SU-DHL-6 (cell line): Measurements from ENCODE around the gene RIMBP2.

Experiments used
- H2AFZ ChIP-seq: fragments of 200-600 bp; sonication (generic); 2 replicates; pipeline ENCODE4 v1.6.1; 2014; ENCODE audit warnings: low read depth, mild to moderate bottlenecking, moderate library complexity, mixed read lengths, antibody characterized with exemption, low read length; ENCODE audit not compliant: severe bottlenecking
- H3F3A ChIP-seq: fragments of 200-600 bp; shearing (Covaris generic); 2 replicates; pipeline ENCODE4 v1.6.0; 2016; ENCODE audit warnings: antibody characterized with exemption, mild to moderate bottlenecking; ENCODE audit not compliant: insufficient read depth
- H3K27ac ChIP-seq: fragments of 200-600 bp; sonication (generic); 2 replicates; pipeline ENCODE4 v1.5.1; 2016; ENCODE audit warnings: low read depth, mild to moderate bottlenecking, low read length, moderate library complexity, mixed read lengths
- H3K27me3 ChIP-seq: fragments of 200-600 bp; sonication (generic), shearing (Covaris generic); 2 replicates; pipeline ENCODE4 v1.6.0; 2014; ENCODE audit warnings: mild to moderate bottlenecking, low read length
- H3K36me3 ChIP-seq: fragments of 200-600 bp; sonication (generic); 2 replicates; pipeline ENCODE4 v1.6.1; 2014; ENCODE audit warnings: mild to moderate bottlenecking, low read length, mixed read lengths
- H3K4me2 ChIP-seq: fragments of 300-600, 200-600 bp; shearing (Covaris generic), sonication (generic); 2 replicates; pipeline ENCODE4 v1.6.0; 2014; ENCODE audit warnings: low read length, low read depth, mild to moderate bottlenecking; ENCODE audit not compliant: poor library complexity, severe bottlenecking
- H3K4me3 ChIP-seq: fragments of 200-600 bp; sonication (generic); 2 replicates; pipeline ENCODE4 v1.5.1; 2014; ENCODE audit warnings: antibody characterized with exemption, low read length, mild to moderate bottlenecking, mixed read lengths; ENCODE audit not compliant: insufficient read depth, poor library complexity, severe bottlenecking
- H3K79me2 ChIP-seq: fragments of 200-600 bp; sonication (generic); 2 replicates; pipeline ENCODE4 v1.6.1; 2014; ENCODE audit warnings: mild to moderate bottlenecking, low read length, moderate library complexity; ENCODE audit not compliant: insufficient read depth
- H3K9ac ChIP-seq: fragments of 200-600 bp; sonication (generic); 2 replicates; pipeline ENCODE4 v1.7.0; 2014; ENCODE audit warnings: mild to moderate bottlenecking, low read length
- H3K9me2 ChIP-seq: fragments of 200-600 bp; sonication (generic); replicated peaks from 2 replicates; pipeline ENCODE4 v1.6.1; 2014; ENCODE audit warnings: low read length; ENCODE audit not compliant: insufficient read depth
- H3K9me3 ChIP-seq: fragments of 200-600 bp; sonication (generic); 2 replicates; pipeline ENCODE4 v1.6.1; 2014; ENCODE audit warnings: low read length, mixed read lengths; ENCODE audit not compliant: insufficient read depth
- H4K20me1 ChIP-seq: fragments of 200-600 bp; sonication (generic); 2 replicates; pipeline ENCODE4 v1.6.1; 2014; ENCODE audit warnings: low read depth, mild to moderate bottlenecking, antibody characterized with exemption, low read length, moderate library complexity, mixed read lengths
- EZH2phosphoT487 ChIP-seq: fragments of 200-600 bp; sonication (generic), shearing (Covaris generic); conservative IDR thresholded peaks from 2 replicates; pipeline ENCODE4 v1.6.1; 2018; ENCODE audit warnings: mild to moderate bottlenecking, antibody characterized with exemption, low read length, moderate library complexity, mixed read lengths
- TF ChIP-seq, protein P1 (sequence below): fragments of 200-600 bp; sonication (generic); IDR thresholded peaks from one replicate; pipeline ENCODE4 v1.5.1; 2017; ENCODE audit warnings: antibody characterized with exemption, mild to moderate bottlenecking, low read length, moderate library complexity; ENCODE audit not compliant: insufficient read depth, poor library complexity, severe bottlenecking

The RIMBP2 gene

DNA sequence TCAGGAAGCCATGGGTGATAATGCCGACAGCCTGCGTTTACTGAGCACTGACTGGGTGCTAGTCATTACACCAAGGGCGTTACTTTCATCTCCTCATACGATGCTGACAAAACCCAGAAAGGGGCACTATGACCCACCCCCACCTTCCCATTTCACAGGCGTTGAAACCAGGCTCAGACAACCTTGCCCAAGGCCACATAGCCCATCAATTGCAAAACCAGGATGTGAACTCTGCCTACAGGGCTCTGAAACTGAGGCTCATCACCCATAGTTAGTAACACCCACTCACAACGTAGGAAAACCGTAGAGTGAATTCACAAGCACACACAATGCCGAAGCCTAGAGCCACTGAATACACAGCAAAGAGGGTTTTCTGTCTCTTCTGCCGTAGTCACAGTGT is 119.9 kb downstream of the RIMBP2 start:
- Histone ChIP-seq H3K27me3 (no peaks in the 10 kb centered on the region), H2AFZ (no peak overlapping the region), H3K9me3 (no peaks in the 10 kb centered on the region), H3K36me3 (no peaks in the 10 kb centered on the region), H3K79me2 (no peaks in the 10 kb centered on the region), H3K9me2 (no peaks in the 10 kb centered on the region), H3K9ac (no peak overlapping the region), H3F3A (no peaks in the 10 kb centered on the region), H3K27ac (no peak overlapping the region), H3K4me3 (no peak overlapping the region), H4K20me1 (no peaks in the 10 kb centered on the region), H3K4me2 (no peak overlapping the region)
- TF ChIP-seq EZH2phosphoT487: no peak

DNA sequence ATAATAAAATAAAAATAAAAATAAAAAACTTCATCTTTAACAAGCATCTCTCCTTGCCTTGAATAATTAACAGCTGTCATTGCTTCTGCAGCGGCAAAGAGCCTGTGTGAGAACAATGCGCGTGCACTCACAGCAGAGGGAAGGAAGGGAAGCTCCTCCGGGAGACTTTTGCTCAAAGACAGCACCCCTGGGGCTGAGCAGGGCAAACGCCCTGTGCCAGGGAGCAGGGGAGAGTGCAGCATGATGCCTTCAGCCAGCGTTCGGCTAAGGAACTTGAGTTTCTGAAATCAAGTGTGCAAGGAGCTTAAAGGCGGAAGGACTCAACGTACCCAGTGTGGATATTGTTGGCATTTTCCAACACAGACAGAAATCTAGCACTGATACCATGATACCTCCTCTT is 120.5 kb downstream of the RIMBP2 start:
- Histone ChIP-seq H3K9ac (no peak overlapping the region), H3K4me2 (no peak overlapping the region), H3K79me2 (no peaks in the 10 kb centered on the region), H3K9me2 (no peaks in the 10 kb centered on the region), H4K20me1 (no peaks in the 10 kb centered on the region), H3K4me3 (no peak overlapping the region), H3K27ac (no peak overlapping the region), H2AFZ (no peak overlapping the region), H3F3A (no peaks in the 10 kb centered on the region), H3K36me3 (no peaks in the 10 kb centered on the region), H3K9me3 (no peaks in the 10 kb centered on the region), H3K27me3 (no peaks in the 10 kb centered on the region)
- TF ChIP-seq, protein P1, sequence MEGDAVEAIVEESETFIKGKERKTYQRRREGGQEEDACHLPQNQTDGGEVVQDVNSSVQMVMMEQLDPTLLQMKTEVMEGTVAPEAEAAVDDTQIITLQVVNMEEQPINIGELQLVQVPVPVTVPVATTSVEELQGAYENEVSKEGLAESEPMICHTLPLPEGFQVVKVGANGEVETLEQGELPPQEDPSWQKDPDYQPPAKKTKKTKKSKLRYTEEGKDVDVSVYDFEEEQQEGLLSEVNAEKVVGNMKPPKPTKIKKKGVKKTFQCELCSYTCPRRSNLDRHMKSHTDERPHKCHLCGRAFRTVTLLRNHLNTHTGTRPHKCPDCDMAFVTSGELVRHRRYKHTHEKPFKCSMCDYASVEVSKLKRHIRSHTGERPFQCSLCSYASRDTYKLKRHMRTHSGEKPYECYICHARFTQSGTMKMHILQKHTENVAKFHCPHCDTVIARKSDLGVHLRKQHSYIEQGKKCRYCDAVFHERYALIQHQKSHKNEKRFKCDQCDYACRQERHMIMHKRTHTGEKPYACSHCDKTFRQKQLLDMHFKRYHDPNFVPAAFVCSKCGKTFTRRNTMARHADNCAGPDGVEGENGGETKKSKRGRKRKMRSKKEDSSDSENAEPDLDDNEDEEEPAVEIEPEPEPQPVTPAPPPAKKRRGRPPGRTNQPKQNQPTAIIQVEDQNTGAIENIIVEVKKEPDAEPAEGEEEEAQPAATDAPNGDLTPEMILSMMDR: no peak
- no peak for TF ChIP-seq EZH2phosphoT487

DNA sequence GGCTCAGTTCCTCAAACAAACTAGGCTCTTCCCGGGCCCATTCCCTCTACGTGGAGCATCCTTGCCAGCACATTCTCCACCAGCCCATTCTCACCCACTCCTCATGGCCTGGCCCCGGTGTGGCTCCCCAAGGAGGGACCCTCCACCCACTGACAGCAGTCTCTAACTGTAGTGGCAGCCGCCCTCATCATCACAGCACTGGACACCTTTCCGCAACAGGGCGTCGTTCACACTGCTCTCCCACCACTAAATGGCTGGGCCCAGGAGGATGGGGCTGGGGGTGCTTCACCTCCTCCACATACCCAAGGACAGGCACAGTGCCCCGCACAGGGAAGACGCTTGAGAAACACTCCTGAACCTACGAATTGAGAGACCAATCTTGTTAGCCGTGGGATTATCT is 123.0 kb downstream of the RIMBP2 start:
- H3K9me3 ChIP-seq: no peaks in the 10 kb centered on the region
- H3K27ac ChIP-seq: no peak overlapping the region
- H3K4me2 ChIP-seq: no peak overlapping the region
- H3K27me3 ChIP-seq: no peaks in the 10 kb centered on the region
- no peaks in the 10 kb centered on the region for H3K36me3 ChIP-seq
- no peaks in the 10 kb centered on the region for H3F3A ChIP-seq
- H3K9ac ChIP-seq: no peak overlapping the region
- H3K79me2 ChIP-seq: no peaks in the 10 kb centered on the region
- H4K20me1 ChIP-seq: no peaks in the 10 kb centered on the region
- H3K4me3 ChIP-seq: no peak overlapping the region
- H3K9me2 ChIP-seq: no peaks in the 10 kb centered on the region
- TF ChIP-seq EZH2phosphoT487: no peak
- TF ChIP-seq, protein P1: no peak
- no peak overlapping the region for H2AFZ ChIP-seq

DNA sequence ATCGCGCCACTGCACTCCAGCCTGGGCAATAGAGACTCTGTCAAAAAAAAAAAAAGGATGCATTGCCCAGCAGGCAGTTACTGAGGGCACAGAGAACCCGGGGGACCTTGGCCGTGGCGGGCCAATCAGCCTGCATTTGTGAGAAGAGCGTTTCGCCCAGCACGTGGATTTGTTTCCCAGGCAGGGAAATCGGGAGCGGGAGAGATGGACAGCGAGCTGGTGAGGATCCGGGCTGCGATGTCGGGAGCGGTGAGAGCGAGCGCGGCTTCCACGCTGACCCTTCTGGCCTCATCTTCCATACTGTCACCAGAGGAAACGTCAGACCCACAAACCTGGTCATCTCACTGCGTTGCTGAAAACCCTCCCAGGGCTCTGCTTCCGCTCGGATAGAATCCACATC is 123.5 kb downstream of the RIMBP2 start:
- Histone ChIP-seq H3K9me3 (no peaks in the 10 kb centered on the region), H3K9me2 (no peaks in the 10 kb centered on the region), H3F3A (no peaks in the 10 kb centered on the region), H3K9ac (no peak overlapping the region), H3K4me2 (no peak overlapping the region), H3K4me3 (no peak overlapping the region), H2AFZ (no peak overlapping the region), H4K20me1 (no peaks in the 10 kb centered on the region), H3K36me3 (no peaks in the 10 kb centered on the region), H3K79me2 (no peaks in the 10 kb centered on the region), H3K27me3 (no peaks in the 10 kb centered on the region), H3K27ac (no peak overlapping the region)
- TF ChIP-seq, protein P1: no peak
- TF ChIP-seq EZH2phosphoT487: no peak
